AG10803 (cell line): Measurements from ENCODE around the gene HDGF.

ENCODE experiments used
- DNase-seq: peaks from one replicate; pipeline ENCODE4 v3.0.0; 2010; ENCODE audit warnings: low read depth
- H3K4me3 ChIP-seq: 2 replicates; pipeline ENCODE4 v1.5.1; 2011; ENCODE audit warnings: mild to moderate bottlenecking, low read length, control low read depth
- TF ChIP-seq, protein P1 (sequence below): conservative IDR thresholded peaks from 2 replicates; pipeline ENCODE4 v1.5.1; 2011; ENCODE audit warnings: mild to moderate bottlenecking, low read length, control low read depth, inconsistent platforms

Gene HDGF

DNA sequence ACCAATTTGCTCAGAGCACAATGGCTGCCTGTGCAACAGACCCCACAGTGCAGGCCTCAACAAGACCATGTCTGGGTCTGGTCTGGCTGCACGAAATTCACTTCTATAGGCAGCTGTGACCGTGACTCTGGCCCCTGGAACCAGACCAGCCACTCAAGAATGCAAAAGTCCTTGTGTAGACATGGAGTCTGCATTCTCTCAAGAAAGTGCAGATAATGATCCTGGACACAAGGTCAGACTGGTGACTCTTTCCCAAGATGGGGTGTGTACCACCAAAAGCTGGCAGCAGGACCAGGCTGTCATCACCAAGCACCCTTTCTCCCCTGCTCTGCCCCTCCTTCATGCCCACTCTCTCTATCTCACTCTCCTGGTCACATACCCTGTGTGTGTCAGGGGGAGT is 30.3 kb downstream of the HDGF start:
- TF ChIP-seq, protein P1, sequence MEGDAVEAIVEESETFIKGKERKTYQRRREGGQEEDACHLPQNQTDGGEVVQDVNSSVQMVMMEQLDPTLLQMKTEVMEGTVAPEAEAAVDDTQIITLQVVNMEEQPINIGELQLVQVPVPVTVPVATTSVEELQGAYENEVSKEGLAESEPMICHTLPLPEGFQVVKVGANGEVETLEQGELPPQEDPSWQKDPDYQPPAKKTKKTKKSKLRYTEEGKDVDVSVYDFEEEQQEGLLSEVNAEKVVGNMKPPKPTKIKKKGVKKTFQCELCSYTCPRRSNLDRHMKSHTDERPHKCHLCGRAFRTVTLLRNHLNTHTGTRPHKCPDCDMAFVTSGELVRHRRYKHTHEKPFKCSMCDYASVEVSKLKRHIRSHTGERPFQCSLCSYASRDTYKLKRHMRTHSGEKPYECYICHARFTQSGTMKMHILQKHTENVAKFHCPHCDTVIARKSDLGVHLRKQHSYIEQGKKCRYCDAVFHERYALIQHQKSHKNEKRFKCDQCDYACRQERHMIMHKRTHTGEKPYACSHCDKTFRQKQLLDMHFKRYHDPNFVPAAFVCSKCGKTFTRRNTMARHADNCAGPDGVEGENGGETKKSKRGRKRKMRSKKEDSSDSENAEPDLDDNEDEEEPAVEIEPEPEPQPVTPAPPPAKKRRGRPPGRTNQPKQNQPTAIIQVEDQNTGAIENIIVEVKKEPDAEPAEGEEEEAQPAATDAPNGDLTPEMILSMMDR: no peak
- H3K4me3 ChIP-seq: no peak overlapping the region

DNA sequence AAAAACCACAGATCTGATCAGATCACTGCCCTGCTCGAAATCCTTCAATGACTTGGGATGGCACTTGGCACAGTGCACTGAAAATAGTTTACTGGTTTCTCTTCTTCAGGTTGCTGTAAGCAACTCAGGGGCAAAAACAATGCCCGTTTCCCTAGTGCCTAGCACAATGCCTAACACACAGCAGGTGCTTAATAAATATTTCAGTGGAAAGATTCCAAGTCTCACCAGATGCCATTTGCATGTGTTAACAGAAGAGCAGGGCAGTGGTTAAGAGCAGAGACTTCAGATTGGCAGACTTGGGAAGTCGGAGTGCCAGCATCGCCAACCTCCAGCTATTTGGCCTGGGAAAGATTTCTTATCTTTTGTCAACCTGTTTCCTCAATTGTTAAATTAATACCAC is 34.1 kb downstream of the HDGF start:
- no peak for DNase-seq
- TF ChIP-seq, protein P1: no peak
- H3K4me3 ChIP-seq: no peak overlapping the region

More for the DNA sequence above, 30.3 kb downstream of the HDGF start:
- no peak for DNase-seq

DNA sequence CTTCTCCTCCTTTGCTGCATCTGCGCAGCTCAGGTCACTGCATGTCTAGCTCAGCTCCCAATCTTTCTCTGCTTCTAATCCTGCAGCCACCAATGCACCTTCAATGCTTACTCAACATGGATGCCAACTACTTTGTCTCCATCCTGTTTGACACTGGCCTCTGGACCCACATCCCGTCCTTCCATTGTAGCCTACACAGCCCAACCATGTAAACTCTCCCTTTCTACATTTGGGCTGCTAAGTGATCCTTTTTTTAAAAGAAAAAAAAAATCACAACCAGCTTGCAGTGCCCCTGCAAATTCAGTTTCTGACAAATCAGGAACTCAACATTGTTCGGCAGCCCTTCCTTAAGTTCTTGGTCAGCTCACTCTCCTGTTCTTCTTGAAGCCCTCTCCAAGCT is 36.6 kb downstream of the HDGF start:
- TF ChIP-seq, protein P1: no peak
- H3K4me3 ChIP-seq: no peak overlapping the region
- no peak for DNase-seq

DNA sequence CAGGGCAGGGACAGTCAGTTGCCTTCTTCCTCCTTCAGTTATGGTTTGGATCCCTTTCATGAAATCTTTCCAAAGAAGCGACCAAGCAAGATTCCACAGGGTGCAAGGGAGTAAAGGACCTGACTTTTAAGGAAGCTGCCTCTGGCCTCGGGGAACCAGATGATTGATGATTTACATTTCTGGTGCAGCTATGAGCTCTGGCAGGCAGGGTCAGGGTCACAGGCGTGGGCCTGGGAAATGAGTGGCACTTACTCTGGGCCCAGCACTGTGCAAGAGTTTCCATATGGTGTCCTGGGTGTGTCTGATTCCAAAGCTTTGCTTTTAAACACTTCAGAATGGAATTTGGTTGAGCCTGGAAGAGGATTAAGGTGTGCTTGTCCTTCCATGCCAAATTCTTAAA is 38.8 kb downstream of the HDGF start:
- no peak overlapping the region for H3K4me3 ChIP-seq
- TF ChIP-seq, protein P1: no peak
- peak; percentile 48 for DNase-seq

DNA sequence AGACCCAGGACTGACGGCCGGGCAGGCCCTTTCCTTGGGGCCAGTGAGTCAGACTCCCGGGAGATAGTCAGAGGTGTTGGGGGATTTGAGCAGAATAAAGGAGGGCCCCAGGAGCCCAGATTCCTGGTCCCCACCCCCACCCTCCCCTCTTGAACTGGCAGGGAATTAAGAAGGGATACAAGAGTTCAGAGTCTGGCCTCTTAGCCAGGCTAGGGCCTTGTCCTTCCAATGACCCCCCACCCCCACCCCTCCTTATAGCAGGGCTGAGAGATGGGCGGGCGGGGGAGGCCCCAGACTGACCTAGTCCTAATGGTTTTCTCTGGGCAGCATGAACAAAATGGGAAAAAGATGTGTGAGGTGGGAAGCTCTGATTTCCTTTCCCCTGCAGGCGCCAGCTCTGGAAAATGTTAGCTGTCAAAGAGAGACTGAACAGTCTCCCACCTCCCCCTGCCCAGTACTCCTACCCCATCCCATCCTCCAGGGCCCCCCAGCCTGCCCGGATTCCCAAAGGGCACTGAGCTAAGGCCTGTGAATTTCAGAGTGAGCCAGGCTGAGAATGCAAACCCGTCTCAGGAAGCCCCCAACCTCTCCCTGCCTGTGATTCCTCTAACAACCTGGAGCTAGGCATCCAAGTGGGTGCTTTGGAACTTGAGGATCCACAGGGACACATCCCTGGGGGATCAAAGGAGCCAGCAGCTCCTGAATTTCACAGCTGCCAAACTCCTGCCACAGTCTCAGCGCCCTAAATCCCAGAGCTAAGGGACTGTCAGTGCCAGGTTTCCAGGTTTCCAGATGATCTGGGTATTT is 40.3 kb downstream of the HDGF start:
- no peak overlapping the region for H3K4me3 ChIP-seq
- DNase-seq: no peak
- TF ChIP-seq, protein P1: no peak

- H3K4me3 ChIP-seq: no peak overlapping the region
- TF ChIP-seq, protein P1: no peak
- DNase-seq: peak; percentile 80
Measured at GRCh38 chr1:156709757-156710489, 41.6 kb downstream of the HDGF start.

DNA sequence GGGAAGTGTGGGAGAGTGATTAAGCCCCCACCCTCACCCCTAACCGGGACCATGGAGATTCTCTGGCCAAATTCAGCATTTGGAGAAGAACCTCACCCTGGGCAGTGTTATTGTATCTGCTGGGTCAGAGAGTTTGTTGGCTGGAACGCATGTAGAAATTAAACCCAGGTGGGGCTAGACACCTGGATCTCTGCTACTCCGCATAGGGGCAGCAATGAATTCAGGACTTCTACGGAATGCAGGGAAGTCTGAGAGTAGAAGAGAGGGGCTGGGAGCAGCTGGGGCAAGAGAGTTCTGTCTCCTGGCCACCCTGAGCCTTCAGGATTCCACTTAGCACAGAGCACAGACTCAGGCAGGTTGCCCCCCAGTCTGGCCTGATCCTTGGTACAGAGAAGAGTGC is 42.4 kb downstream of the HDGF start:
- H3K4me3 ChIP-seq: no peak overlapping the region

More for the DNA sequence above, 42.4 kb downstream of the HDGF start:
- DNase-seq: no peak
- TF ChIP-seq, protein P1: no peak
